GM10266 (cell line): ENCODE data around the gene MALT1.

Experiments used
- DNase-seq: peaks from one replicate; pipeline ENCODE4 v3.0.0; 2012; ENCODE audit errors: extremely low spot score
- CTCF ChIP-seq: IDR thresholded peaks from 2 replicates; pipeline ENCODE4 v1.5.1; 2012; ENCODE audit warnings: mild to moderate bottlenecking, low read depth; ENCODE audit not compliant: control insufficient read depth, insufficient read depth; ENCODE audit errors: missing control alignments

MALT1 gene

GRCh38 chr18:58700209-58700608 lies 28.9 kb downstream of the MALT1 start:
- TF ChIP-seq CTCF, result no peak
- DNase-seq, result no peak

- TF ChIP-seq CTCF, result no peak
- DNase-seq, result no peak
Observed at GRCh38 chr18:58712930-58713329, 41.7 kb downstream of the MALT1 start.

GRCh38 chr18:58714259-58714658 lies 43.0 kb downstream of the MALT1 start:
- no peak for TF ChIP-seq CTCF
- no peak for DNase-seq

GRCh38 chr18:58714821-58715220 lies 43.6 kb downstream of the MALT1 start:
- DNase-seq, result no peak
- TF ChIP-seq CTCF, result no peak

- DNase-seq, result no peak
- no peak for TF ChIP-seq CTCF
Observed at GRCh38 chr18:58715540-58715939, 44.3 kb downstream of the MALT1 start.

- peak; percentile 17 for DNase-seq
- no peak for TF ChIP-seq CTCF
Observed at GRCh38 chr18:58716060-58716756, 44.9 kb downstream of the MALT1 start.

GRCh38 chr18:58721566-58722239 lies 50.4 kb downstream of the MALT1 start:
- DNase-seq, result no peak
- TF ChIP-seq CTCF, result no peak
